HK-2 (cell line): ENCODE data around the gene EHHADH.
"Not testable (repeated sequence)": the region's sequence is repeated elsewhere in the genome, so short reads cannot be mapped to it uniquely, and the experiment has no call there.

ENCODE experiments used
- DNase-seq: peaks from one replicate; pipeline ENCODE4 v3.0.0-alpha.2; 2018; ENCODE audit not compliant: unreplicated experiment

Gene EHHADH

GRCh38 chr3:185251272-185251671, 2.6 kb downstream of the EHHADH start:
- no peak for DNase-seq

- no peak for DNase-seq
Measured at GRCh38 chr3:185250653-185251052, 3.2 kb downstream of the EHHADH start.

- DNase-seq, result no peak
Measured at GRCh38 chr3:185250247-185250646, 3.6 kb downstream of the EHHADH start.

- no peak for DNase-seq
Measured at GRCh38 chr3:185242642-185243041, 11.2 kb downstream of the EHHADH start.

- no peak for DNase-seq
Measured at GRCh38 chr3:185236969-185237368, 16.9 kb downstream of the EHHADH start.

GRCh38 chr3:185233328-185233727, 20.5 kb downstream of the EHHADH start:
- DNase-seq, result no peak

- not testable (repeated sequence) for DNase-seq
Measured at GRCh38 chr3:185226526-185226925, 27.3 kb downstream of the EHHADH start.

- no peak for DNase-seq
Measured at GRCh38 chr3:185225523-185225922, 28.3 kb downstream of the EHHADH start.

GRCh38 chr3:185225080-185225479, 28.8 kb downstream of the EHHADH start:
- DNase-seq, result no peak

- DNase-seq, result no peak
Measured at GRCh38 chr3:185221203-185221602, 32.6 kb downstream of the EHHADH start.

- DNase-seq, result no peak
Measured at GRCh38 chr3:185216607-185216958, 37.3 kb downstream of the EHHADH start.

GRCh38 chr3:185215873-185216606, 37.8 kb downstream of the EHHADH start:
- DNase-seq, result no peak

GRCh38 chr3:185212559-185212958, 41.3 kb downstream of the EHHADH start:
- no peak for DNase-seq

- DNase-seq, result no peak
Measured at GRCh38 chr3:185212086-185212485, 41.8 kb downstream of the EHHADH start.

- no peak for DNase-seq
Measured at GRCh38 chr3:185210621-185211142, 43.2 kb downstream of the EHHADH start.

GRCh38 chr3:185208823-185209222, 45.0 kb downstream of the EHHADH start:
- no peak for DNase-seq

- no peak for DNase-seq
Measured at GRCh38 chr3:185207931-185208746, 45.7 kb downstream of the EHHADH start.

- DNase-seq, result no peak
Measured at GRCh38 chr3:185207481-185207880, 46.4 kb downstream of the EHHADH start.

GRCh38 chr3:185205865-185206264, 48.0 kb downstream of the EHHADH start:
- DNase-seq, result no peak

GRCh38 chr3:185204894-185205293, 49.0 kb downstream of the EHHADH start:
- no peak for DNase-seq

- peak; percentile 15 for DNase-seq
Measured at GRCh38 chr3:185200639-185201038, 53.2 kb downstream of the EHHADH start.

- DNase-seq, result no peak
Measured at GRCh38 chr3:185199671-185200070, 54.2 kb downstream of the EHHADH start.

- no peak for DNase-seq
Measured at GRCh38 chr3:185199206-185199605, 54.6 kb downstream of the EHHADH start.
